Tibial nerve (tissue), 4 donors: Measurements from ENCODE around the gene DTNBP1. TPM values are rescaled to one million over a fixed set of nuclear protein-coding genes. Genes with fewer than 3 reads are reported as not detected.

Experiments used
- DNase-seq, 2 donors: peaks; one replicate each; pipeline ENCODE4 v3.0.0-alpha.2; 2019; ENCODE audit warnings: low spot score in 2 of 2
- H3K27ac ChIP-seq, 4 donors: fragments of 200-600 bp; sonication (generic) in 3 of 4; one replicate each; pipeline ENCODE4 v1.5.1; 2017 to 2019; ENCODE audit warnings: mild to moderate bottlenecking in 1 of 4
- H3K27me3 ChIP-seq, 2 donors: fragments of 200-600 bp; sonication (generic) in 1 of 2; one replicate each; pipeline versions ENCODE4 v1.5.1 to v1.6.0; 2017 to 2019
- H3K36me3 ChIP-seq, 3 donors: fragments of 200-600 bp; sonication (generic); one replicate each; pipeline ENCODE4 v1.5.1; 2018 to 2019
- H3K4me1 ChIP-seq, 4 donors: fragments of 200-600 bp; sonication (generic) in 3 of 4; one replicate each; pipeline ENCODE4 v1.5.1; 2017 to 2019
- H3K4me3 ChIP-seq, 4 donors: fragments of 200-600 bp; sonication (generic) in 3 of 4; one replicate each; pipeline ENCODE4 v1.5.1; 2017 to 2019; ENCODE audit warnings: mild to moderate bottlenecking in 1 of 4, moderate library complexity in 1 of 4
- H3K9me3 ChIP-seq, 4 donors: fragments of 200-600 bp; sonication (generic) in 3 of 4; one replicate each; pipeline ENCODE4 v1.5.1; 2017 to 2019
- EP300 ChIP-seq, 2 donors: sonication (generic); formaldehyde crosslinking; IDR thresholded peaks; one replicate each; pipeline ENCODE4 v1.6.1; 2017; ENCODE audit warnings: antibody characterized with exemption in 2 of 2, mild to moderate bottlenecking in 1 of 2
- POLR2A ChIP-seq, 2 donors: fragments of 450-650 bp; IDR thresholded peaks; one replicate each; pipeline ENCODE4 v1.6.1; 2017; ENCODE audit warnings: antibody characterized with exemption in 2 of 2, mild to moderate bottlenecking in 2 of 2, moderate library complexity in 2 of 2
- WGBS, 2 donors: methylation state at CpG; one replicate each; pipeline ENCODE4 v1.1.5; 2018; 5-methylcytosine and 5-hydroxymethylcytosine counted together
- total RNA-seq, 4 donors: library from RNA; depleted of rRNA; stranded (reverse); fragments of >200 nt; gene quantifications; one replicate each; pipeline ENCODE4 v1.1.0, GENCODE V29; 2016
- TF ChIP-seq, protein P1 (sequence below), 5 experiments: fragments of 200-600 bp in 3 of 5; fragments of 450-650 bp in 2 of 5; sonication (generic) in 3 of 5; IDR thresholded peaks; one replicate each; pipeline ENCODE4 v1.5.1; 2016 to 2019; ENCODE audit warnings: antibody characterized with exemption in 5 of 5, mild to moderate bottlenecking in 3 of 5, moderate library complexity in 2 of 5

Gene DTNBP1
- total RNA-seq, 4 donors from 2014 or later = 14.7 to 36.6 (median 16.1) TPM

DNA sequence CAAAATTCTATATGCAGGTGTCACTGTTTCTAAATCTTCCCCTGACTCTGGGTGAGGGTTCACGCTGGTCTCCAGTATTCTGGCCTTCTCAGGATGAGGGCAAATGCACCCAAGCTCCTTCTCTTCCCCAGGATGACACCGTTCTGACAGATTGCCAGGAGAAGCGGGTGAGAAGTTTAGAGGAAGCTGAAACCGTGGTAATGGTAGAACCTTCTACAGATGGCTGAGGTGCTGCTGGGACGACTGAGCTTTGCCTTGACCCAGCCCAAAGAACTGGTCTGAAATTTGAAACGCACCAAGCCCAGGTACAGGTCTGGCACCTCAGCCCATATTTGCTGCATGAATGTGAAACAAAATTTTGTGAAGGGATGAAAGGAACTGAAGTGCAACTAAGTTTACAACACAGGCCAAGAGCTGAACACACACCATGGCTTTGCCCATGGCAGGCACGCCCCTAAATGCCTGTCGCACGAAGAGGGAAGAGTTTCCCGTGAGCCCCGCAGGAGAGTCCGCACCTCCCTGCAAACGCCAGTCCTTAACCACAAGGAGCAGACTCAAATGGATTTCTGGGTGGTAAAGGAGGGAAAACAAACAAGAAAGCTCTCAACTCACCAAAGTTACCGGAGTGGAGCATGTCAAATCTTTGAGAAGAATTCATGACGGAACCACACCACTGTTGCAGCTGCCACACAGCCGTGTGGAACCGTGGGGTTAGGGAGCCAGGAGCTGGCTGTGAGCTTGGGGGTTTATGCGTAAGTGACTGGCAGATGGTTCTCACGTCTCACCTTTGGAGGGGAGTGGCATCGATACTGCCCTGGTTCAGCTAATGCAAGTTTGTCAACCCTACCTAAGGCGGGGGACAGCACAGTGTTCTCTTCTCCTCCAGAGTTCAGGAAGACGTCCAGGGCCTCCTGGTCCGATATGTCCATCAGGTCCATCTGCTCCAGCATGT lies 138.9 kb downstream of the DTNBP1 start:
- DNase-seq = no peak
- Histone ChIP-seq H3K4me1 (peaks cover 0 to 16% (median 5%) of the 10 kb centered on the region in 4 donors), H3K4me3 (no peak overlapping the region), H3K36me3 (peaks cover 0 to 89% (median 0%) of the 10 kb centered on the region in 3 donors), H3K27ac (no peak overlapping the region), H3K27me3 (no peaks in the 10 kb centered on the region), H3K9me3 (peaks cover 0 to 3% (median 0%) of the 10 kb centered on the region in 4 donors)
- WGBS, 2 donors = 95 to 97% methylated on average over 23 of the region's 23 CpGs
- TF ChIP-seq, protein P1, sequence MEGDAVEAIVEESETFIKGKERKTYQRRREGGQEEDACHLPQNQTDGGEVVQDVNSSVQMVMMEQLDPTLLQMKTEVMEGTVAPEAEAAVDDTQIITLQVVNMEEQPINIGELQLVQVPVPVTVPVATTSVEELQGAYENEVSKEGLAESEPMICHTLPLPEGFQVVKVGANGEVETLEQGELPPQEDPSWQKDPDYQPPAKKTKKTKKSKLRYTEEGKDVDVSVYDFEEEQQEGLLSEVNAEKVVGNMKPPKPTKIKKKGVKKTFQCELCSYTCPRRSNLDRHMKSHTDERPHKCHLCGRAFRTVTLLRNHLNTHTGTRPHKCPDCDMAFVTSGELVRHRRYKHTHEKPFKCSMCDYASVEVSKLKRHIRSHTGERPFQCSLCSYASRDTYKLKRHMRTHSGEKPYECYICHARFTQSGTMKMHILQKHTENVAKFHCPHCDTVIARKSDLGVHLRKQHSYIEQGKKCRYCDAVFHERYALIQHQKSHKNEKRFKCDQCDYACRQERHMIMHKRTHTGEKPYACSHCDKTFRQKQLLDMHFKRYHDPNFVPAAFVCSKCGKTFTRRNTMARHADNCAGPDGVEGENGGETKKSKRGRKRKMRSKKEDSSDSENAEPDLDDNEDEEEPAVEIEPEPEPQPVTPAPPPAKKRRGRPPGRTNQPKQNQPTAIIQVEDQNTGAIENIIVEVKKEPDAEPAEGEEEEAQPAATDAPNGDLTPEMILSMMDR (IDR thresholded peaks at IDR 0.05) = no peak
- TF ChIP-seq EP300 (IDR thresholded peaks at IDR 0.05) (no peak), POLR2A (IDR thresholded peaks at IDR 0.05) (no peak)

GRCh38 chr6:15522856-15523529 lies 139.8 kb downstream of the DTNBP1 start:
- H3K9me3 ChIP-seq = no peaks in the 10 kb centered on the region
- DNase-seq = no peak
- TF ChIP-seq POLR2A (IDR thresholded peaks at IDR 0.05) (no peak), EP300 (IDR thresholded peaks at IDR 0.05) (no peak)
- TF ChIP-seq, protein P1 (IDR thresholded peaks at IDR 0.05) = no peak
- H3K27me3 ChIP-seq = no peaks in the 10 kb centered on the region
- WGBS, 2 donors = 92 to 93% methylated on average over 16 of the region's 16 CpGs
- H3K4me3 ChIP-seq = no peak overlapping the region
- peaks cover 0 to 16% (median 5%) of the 10 kb centered on the region in 4 donors for H3K4me1 ChIP-seq
- no peak overlapping the region for H3K27ac ChIP-seq
- H3K36me3 ChIP-seq = peaks cover 0 to 89% (median 0%) of the 10 kb centered on the region in 3 donors

DNA sequence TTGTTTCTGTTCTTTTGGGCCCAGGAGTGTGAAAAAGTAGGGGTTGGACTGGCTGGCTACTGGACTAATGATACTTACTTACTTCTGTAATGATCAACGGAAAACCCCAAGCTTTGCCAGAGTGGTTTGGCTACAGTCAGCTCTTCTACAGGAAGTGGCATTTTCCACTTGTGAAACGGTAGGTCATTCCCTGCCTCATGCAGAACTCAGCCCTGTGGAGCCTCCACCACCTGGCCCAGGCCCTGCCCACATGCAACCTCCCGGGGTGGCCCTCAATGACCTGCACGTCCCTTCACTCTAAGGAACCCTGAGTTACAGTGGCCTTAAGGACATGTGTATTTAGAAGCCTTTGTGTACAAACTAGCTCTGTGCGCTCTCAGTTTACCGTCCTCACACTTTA lies 140.4 kb downstream of the DTNBP1 start:
- TF ChIP-seq POLR2A (IDR thresholded peaks at IDR 0.05) (no peak), EP300 (IDR thresholded peaks at IDR 0.05) (no peak)
- TF ChIP-seq, protein P1 (IDR thresholded peaks at IDR 0.05) = no peak
- no peaks in the 10 kb centered on the region for H3K27me3 ChIP-seq
- no peak overlapping the region for H3K4me3 ChIP-seq
- H3K9me3 ChIP-seq = no peaks in the 10 kb centered on the region
- no peak for DNase-seq
- H3K36me3 ChIP-seq = peaks cover 0 to 90% (median 0%) of the 10 kb centered on the region in 3 donors
- 70 to 80% methylated on average over 6 of the region's 6 CpGs for WGBS, 2 donors
- peaks cover 0 to 16% (median 5%) of the 10 kb centered on the region in 4 donors for H3K4me1 ChIP-seq
- peak overlapping the region in 1 of 4 donors; percentile 76 for H3K27ac ChIP-seq

- WGBS, 2 donors = 80 to 84% methylated on average over 9 of the region's 9 CpGs
- TF ChIP-seq EP300 (IDR thresholded peaks at IDR 0.05) (no peak), POLR2A (IDR thresholded peaks at IDR 0.05) (no peak)
- TF ChIP-seq, protein P1 (IDR thresholded peaks at IDR 0.05) = no peak
- Histone ChIP-seq H3K36me3 (peaks cover 0 to 94% (median 0%) of the 10 kb centered on the region in 3 donors), H3K27me3 (no peaks in the 10 kb centered on the region), H3K4me3 (no peak overlapping the region), H3K27ac (peak overlapping the region in 2 of 4 donors; percentile 76 to 78), H3K4me1 (peaks cover 0 to 16% (median 5%) of the 10 kb centered on the region in 4 donors), H3K9me3 (no peaks in the 10 kb centered on the region)
- no peak for DNase-seq
Observed at GRCh38 chr6:15522026-15522425, 140.8 kb downstream of the DTNBP1 start.
